GM18508 (cell line): Measurements from ENCODE around the gene NKAIN2.

Experiments used
- ATAC-seq: cut with Tn5 transposase; IDR thresholded peaks from one replicate; pipeline ENCODE4 v1.9.1; 2021; ENCODE audit warnings: moderate number of reproducible peaks; ENCODE audit not compliant: insufficient read depth, unreplicated experiment

NKAIN2 gene

GRCh38 chr6:124772733-124773319 is 969.2 kb downstream of the NKAIN2 start:
- no peak for ATAC-seq

DNA sequence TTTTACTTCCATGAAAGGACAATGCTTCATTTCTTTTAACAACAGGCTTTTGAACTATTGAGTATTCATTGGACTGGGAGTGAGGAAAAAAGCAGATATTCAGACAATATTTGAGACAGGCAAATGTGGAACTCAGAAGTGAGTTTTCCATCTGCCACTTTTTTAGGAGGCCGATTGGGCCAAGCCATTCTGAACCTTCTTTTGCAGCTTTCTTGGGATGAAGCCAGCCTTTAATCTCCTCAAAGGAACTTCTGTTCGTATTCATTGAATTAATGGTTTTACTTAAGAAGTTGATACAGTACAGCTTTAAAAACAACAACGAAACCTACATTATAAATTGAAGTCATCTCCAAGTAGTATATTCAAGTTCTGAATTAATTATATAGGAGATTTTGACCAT is 971.5 kb downstream of the NKAIN2 start:
- no peak for ATAC-seq

DNA sequence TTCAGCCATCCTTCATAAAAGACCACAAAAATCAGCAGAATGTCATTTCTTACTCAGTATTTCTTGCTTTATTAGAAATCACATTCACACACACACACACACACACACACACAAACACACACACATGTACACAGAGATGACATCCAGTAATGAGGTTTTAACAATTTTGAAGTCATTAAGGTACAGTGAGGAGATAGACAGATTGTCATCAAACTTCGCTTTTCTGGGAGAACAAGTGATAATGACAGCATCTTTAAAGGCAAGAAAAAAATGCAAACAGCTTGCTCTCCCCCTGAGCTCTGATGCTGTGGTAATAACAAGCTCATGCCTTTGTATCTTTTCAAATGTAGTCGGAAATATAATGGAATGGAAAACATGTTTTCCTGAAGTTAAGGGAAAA is 974.2 kb downstream of the NKAIN2 start:
- no peak for ATAC-seq

DNA sequence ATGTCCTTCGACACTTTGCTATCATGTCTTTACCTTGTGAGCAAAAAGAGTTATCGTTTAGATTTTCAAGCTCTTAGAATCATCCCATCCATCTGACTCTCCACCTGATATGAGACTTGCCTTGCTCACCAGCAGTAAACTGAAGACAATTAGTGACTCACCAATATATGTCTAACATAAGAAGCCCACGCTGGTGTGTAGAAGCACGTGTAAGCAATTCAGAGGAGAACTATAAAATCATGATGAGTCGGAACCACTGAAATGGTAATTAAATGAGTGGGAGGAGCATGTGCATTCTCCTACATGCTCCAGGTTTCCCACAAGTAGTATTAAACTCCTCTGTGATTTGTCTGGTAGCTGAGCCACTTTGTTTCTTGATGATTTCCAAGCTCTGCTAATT is 977.0 kb downstream of the NKAIN2 start:
- no peak for ATAC-seq

DNA sequence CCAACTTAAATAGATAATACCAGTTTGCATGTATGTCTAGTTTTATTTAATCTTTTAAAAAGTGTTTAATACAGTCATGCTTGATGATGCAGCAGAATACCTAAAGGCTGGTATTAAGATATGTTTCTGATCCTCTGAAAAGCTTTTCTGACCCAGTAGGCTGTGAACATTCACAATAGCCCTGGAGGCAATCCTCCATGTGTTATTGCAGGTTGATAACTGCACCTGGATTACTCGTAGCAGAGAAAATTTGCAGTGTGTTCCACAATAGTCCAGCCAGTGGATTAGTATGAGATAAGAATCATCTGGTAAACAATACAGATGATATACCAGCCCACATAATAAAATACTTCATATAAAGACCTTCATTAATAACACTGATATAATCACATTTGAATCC is 979.7 kb downstream of the NKAIN2 start:
- ATAC-seq: no peak

GRCh38 chr6:124791156-124791555 is 987.5 kb downstream of the NKAIN2 start:
- no peak for ATAC-seq

DNA sequence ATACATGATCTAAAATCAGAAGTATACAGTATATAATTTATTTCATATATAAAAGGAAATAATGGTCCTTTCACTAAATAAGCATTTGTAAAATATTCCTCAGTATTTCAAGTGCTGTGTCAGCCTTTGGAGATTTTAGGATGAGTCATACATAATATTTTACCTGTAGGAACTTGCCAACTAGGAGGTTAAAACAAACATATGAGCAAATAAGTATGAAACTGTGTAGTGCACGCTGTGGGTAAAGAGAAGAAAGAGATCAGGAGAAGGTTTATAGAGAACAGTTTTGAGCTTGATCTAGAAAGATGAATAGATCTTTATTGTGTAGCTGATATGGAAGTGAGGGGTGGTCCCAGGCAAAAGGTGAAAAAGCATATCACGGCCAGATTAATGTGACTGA is 988.7 kb downstream of the NKAIN2 start:
- no peak for ATAC-seq

DNA sequence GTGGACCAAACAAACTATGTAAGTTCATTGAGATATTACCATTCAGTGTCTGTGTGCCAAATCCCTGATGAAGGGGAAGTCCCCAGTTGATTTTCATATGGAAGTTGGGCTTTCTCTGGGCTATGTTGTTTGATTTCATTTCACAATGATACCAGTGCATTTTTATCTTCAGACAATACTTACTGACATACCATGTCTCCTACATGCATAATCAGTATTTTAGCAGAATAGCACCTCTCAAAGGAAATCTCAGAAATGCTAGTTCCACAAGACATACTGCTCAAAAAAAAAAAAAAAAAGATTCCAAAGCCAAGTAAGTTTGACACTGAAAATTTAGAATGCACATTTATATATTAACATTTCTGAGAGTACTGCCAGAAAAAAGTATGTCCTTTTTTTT is 989.7 kb downstream of the NKAIN2 start:
- no peak for ATAC-seq

DNA sequence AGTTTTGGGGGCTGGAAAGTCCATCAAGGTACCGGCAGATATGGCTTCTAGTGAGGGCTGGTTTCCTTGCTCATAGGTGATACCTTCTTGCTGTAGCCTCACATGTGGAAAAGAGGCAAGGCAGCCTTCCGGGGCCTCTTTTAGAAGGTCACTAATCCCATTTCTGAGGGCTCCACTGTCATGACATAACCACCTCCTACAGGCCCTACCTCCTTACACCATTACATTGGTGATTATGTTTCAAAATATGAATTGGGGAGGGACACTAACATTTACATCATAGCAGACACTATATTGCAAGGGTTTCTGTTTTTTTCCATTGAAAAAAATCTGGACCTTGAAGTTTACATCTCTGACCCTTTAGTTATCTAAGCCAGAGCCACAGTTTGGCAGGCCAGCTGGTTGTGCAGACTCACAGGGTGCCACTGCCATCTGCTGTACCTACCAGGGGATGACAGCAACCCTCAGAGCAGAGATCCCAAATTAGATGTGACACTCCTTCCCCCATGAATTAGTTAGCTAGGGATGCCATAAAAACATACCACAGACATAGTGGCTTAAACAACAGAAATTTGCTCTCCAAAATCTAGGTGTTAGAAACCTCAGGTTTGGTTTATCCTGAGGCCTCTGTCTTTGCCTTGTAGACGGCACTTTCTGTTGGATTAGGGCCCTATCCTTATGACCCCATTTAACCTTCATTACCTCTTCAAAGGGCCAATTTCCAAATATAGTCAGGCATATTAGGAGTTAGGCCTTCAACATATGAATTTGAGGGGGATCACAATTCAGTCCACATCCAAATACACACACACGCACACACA is 992.2 kb downstream of the NKAIN2 start:
- ATAC-seq: no peak

DNA sequence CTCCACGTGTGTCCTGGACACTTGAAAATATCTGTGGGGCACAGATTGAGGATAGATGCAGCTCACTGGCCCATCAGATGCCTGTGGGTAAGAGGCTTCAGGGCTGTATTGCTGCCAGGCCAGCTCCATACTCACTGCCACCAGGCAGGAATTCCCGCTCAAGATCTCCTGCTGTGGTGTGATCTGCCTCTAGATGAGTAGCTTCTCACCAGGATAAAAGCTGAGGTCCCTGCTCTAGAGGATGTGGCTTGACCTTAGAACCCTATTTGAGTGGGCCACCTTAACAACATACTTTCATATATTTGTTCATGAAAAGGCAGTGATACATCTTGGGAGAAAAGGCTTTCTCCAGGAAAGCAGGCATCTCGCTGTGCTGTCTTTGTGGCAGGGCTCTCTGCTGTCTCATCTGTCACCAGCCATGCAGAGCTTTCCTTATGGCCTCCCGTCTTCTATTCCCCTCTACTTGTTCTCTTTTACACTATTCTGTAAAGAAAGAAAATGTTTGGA is 992.9 kb downstream of the NKAIN2 start:
- ATAC-seq: no peak

- no peak for ATAC-seq
Observed at GRCh38 chr6:124797224-124797623, 993.6 kb downstream of the NKAIN2 start.

- no peak for ATAC-seq
Observed at GRCh38 chr6:124798942-124799496, 995.4 kb downstream of the NKAIN2 start.

DNA sequence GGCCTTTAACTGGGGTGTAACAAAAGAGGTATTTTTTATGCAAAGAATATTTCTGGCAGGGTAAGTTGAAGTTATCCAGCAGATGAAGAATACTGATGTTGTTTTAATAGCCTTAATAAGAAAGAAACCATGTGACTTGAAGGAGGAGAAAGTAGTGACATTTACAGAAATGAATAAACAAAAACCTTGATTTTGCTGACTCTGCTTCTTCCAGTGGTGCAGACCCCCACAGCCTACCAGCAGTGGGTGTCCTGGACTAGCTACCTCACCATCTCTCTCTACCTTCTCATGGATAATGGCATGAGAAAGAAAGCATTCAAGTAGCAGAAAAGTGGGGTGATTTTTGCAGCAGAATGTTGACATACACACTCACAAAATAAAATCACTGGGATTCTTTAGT is 996.0 kb downstream of the NKAIN2 start:
- ATAC-seq: no peak

GRCh38 chr6:124800222-124800621 is 996.6 kb downstream of the NKAIN2 start:
- ATAC-seq: no peak

DNA sequence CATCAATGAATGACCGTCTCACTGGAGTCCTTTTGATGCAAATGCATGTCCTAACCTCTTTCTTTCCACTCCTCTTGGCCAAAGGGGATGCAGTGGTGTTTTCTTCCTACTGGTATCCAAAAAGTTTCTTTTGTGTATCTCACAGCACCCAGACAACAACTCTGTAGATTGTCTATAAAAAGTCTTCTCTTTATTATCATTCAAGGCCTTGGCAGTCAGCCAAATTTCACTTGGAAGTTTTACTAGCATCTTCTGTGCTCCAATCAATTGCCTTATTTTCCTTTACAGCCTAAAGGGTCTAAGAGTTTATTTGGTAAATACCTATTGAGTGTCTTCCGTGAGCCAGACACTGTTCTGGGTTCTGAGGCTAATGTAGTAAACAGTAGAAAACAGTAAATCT is 1008.4 kb downstream of the NKAIN2 start:
- no peak for ATAC-seq

DNA sequence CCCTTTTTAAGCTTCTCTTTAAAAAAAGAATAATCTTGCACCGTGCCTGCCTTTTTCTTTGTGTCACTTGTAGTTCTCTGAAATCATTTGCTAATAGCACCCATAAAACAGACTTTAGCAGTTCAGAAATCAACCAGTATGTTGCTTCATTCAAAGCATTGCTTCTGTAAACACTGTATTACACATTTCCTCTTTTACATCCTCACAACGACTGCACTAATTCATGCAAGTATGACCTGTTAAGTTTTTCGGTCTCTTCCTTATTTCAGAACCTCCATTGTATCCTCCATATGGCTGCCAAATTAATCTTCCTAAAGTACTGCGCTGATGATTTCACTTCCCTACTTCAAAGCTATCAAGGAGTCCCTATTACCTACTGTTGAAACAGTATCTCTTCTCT is 1015.7 kb downstream of the NKAIN2 start:
- ATAC-seq: no peak

DNA sequence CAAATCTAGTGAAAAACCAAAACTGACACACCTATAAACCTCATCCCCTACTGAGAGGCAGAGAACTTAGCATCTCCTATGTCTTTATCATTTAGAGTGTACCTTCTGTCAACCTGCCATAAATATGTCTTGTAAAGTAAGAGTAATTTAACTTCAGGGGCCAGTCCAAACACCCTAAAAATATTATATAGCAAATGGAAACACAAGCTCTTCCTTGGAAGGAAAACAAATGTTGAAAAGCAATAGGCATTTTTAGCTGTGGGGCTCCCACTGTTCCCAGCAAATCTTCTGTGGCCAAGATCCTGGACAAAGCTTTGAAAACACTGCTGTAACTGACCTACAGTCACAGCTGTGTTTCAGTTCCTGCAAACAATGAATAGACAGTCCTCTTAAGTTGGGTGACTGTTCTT is 1018.5 kb downstream of the NKAIN2 start:
- ATAC-seq: no peak

GRCh38 chr6:124822721-124823120 is 1019.1 kb downstream of the NKAIN2 start:
- no peak for ATAC-seq

DNA sequence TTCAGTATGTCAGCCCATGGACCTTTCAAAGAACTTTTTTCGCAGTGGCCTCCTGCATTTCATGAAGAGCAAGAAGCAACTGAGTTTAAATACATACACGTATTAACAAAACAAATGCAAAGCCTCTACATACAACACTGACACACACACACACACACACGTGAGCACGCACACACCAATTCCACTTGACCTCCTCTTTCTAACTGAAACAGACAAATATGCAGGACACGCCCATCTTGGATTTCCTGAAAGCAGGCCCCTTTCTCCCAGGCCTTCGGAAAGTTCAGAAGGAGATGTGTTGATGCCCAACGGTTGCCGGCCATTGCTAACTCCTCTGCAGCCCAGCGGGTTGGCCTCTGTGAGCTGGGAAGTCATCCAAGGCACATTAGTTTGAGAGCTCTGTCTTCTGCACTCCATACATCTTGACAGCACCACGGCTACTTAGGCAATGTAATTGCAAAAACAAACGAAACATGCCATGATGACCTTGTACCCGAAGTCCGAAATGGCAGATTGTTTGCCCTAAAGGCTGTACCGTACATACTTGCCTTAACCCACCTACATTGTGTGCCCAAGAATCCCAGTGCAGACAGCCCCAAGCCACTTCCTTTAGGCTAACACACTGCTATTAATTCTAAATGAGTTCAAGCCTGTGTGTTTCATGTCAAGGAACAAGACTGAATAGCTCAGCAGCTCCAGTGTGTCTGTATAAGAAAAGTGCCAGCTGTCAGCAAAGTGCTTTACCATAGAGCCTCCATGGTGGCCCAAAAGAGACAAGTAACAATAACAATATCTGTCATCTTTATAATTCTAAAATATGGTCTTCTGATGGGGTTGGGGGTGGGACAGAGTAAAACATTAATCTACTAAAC is 1019.8 kb downstream of the NKAIN2 start:
- no peak for ATAC-seq

DNA sequence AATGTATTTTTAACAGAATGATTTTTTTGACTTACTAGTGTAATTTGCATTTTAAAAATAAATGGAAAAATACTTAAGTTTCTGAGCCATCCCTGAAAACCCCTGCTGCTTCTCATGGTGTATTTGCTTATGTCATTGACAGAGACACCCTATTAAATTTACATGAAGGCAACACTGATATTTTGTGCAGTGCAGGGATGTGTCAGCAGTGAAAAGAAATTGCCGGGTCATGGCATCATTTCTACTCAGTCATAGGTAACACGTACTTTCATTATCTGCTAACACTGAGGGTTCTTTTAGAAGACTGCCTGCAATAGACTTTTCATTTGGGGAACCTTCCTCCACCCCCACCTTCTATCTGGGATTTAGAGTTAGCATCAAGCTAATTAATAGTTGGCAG is 1021.9 kb downstream of the NKAIN2 start:
- no peak for ATAC-seq

DNA sequence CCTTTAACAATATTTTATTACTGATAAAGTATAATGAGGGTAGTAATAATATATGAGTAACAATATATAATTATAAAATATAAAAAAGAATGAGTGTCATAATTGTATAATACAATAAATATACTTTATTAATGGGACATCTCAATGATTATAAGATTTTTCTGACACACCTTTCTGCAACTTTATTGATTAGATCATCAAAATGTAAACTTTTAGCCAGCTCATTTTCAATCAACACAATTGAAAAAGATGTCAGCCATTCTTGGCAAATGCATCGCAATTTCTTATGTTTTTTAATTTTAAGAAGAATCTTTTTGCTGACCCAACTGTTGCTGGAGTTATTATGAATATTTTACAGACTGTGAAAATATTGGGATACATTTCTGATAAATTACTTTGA is 1026.2 kb downstream of the NKAIN2 start:
- no peak for ATAC-seq
